Endothelial cell of umbilical vein (primary cell): Measurements from ENCODE around the gene NR2C2. TPM values are rescaled to one million over a fixed set of nuclear protein-coding genes. Genes with fewer than 3 reads are reported as not detected.

Experiments
- BruUV-seq: library from RNA; stranded (reverse); fragments of 400-500 nt; replicated peaks from 2 replicates; lab custom pipeline; 2021; lab: Mats Ljungman, UMichigan
- CTCF ChIA-PET: fragments of 300-600, 350-600 bp; sonication (Branson Sonifier 250); formaldehyde crosslinking; loops from one replicate; lab custom pipeline; 2021; ENCODE audit warnings: antibody characterized with exemption, inconsistent platforms; lab: Charles Lee
- POLR2A ChIA-PET: fragments of 300-600, 350-600 bp; sonication (Branson Sonifier 250); formaldehyde crosslinking; loops from one replicate; lab custom pipeline; 2021; ENCODE audit warnings: antibody characterized with exemption, inconsistent platforms; lab: Charles Lee
- DNase-seq: peaks from one replicate; pipeline ENCODE4 v3.0.0-alpha.2; 2011; ENCODE audit warnings: low read depth, low spot score
- FAIRE-seq: peaks from 2 replicates; lab custom pipeline; 2011; peaks lifted over from hg19 to GRCh38; lab: Jason Lieb, UNC
- H2AFZ ChIP-seq: 2 replicates; pipeline ENCODE4 v1.6.0; 2012; ENCODE audit warnings: low read depth, low read length, control low read depth, inconsistent platforms
- H3K27ac ChIP-seq: 2 replicates; pipeline ENCODE4 v1.5.1; 2011; ENCODE audit warnings: low read depth, mild to moderate bottlenecking, control low read depth, low read length, moderate library complexity; ENCODE audit not compliant: insufficient read depth
- H3K27me3 ChIP-seq, 2 experiments: 2 replicates each; pipeline versions ENCODE4 v1.6.0 to v1.6.1; 2011; ENCODE audit warnings: low read length in 2 of 2, mixed read lengths in 1 of 2; ENCODE audit not compliant: control insufficient read depth in 2 of 2, insufficient read depth in 2 of 2
- H3K36me3 ChIP-seq, 2 experiments: 2 replicates in 1 of 2; 3 replicates in 1 of 2; pipeline ENCODE4 v1.5.1; 2011; ENCODE audit warnings: low read length in 2 of 2, mild to moderate bottlenecking in 1 of 2, moderate library complexity in 1 of 2; ENCODE audit not compliant: control insufficient read depth in 2 of 2, insufficient read depth in 2 of 2; ENCODE audit errors: extremely low read depth in 1 of 2
- H3K4me1 ChIP-seq: 3 replicates; pipeline ENCODE4 v1.5.1; 2011; ENCODE audit warnings: mild to moderate bottlenecking, low read length; ENCODE audit not compliant: control insufficient read depth, insufficient read depth; ENCODE audit errors: extremely low read depth
- H3K4me2 ChIP-seq: 2 replicates; pipeline ENCODE4 v1.6.1; 2011; ENCODE audit warnings: low read length, control low read depth, mixed read lengths; ENCODE audit not compliant: insufficient read depth
- H3K4me3 ChIP-seq, 3 experiments: fragments of 200-600 bp in 1 of 3; sonication (generic), shearing (Covaris generic) in 1 of 3; replicated peaks in 1 of 3; 2 replicates each; pipeline ENCODE4 v1.5.1; 2011 to 2016; ENCODE audit warnings: control low read depth in 3 of 3, low read length in 3 of 3, mild to moderate bottlenecking in 2 of 3, inconsistent platforms in 1 of 3, low read depth in 1 of 3, moderate library complexity in 1 of 3; ENCODE audit not compliant: insufficient read depth in 1 of 3
- H3K79me2 ChIP-seq: 2 replicates; pipeline ENCODE4 v1.6.0; 2012; ENCODE audit warnings: low read length, inconsistent platforms; ENCODE audit not compliant: control insufficient read depth, insufficient read depth
- H3K9ac ChIP-seq: replicated peaks from 2 replicates; pipeline ENCODE3; 2011; ENCODE audit warnings: low read length, control low read depth; ENCODE audit not compliant: insufficient read depth; ENCODE audit errors: extremely low read depth
- H3K9me1 ChIP-seq: replicated peaks from 3 replicates; pipeline ENCODE4 v1.6.0; 2011; ENCODE audit warnings: mild to moderate bottlenecking, low read length; ENCODE audit not compliant: control insufficient read depth, insufficient read depth; ENCODE audit errors: extremely low read depth
- H3K9me3 ChIP-seq: replicated peaks from 2 replicates; pipeline ENCODE4 v1.5.1; 2012; ENCODE audit warnings: low read length, inconsistent platforms; ENCODE audit not compliant: control insufficient read depth, insufficient read depth
- H4K20me1 ChIP-seq: replicated peaks from 2 replicates; pipeline ENCODE3; 2011; ENCODE audit warnings: mild to moderate bottlenecking, low read length; ENCODE audit not compliant: control insufficient read depth, insufficient read depth; ENCODE audit errors: extremely low read depth
- CTCF ChIP-seq, 2 donors: IDR thresholded peaks; 1 replicate in 1 of 2; 2 replicates in 1 of 2; pipeline ENCODE4 v1.5.1; 2011; ENCODE audit warnings: low read length in 2 of 2, mild to moderate bottlenecking in 2 of 2, moderate library complexity in 2 of 2, control low read depth in 1 of 2, inconsistent platforms in 1 of 2, low read depth in 1 of 2; ENCODE audit not compliant: insufficient read depth in 1 of 2; ENCODE audit errors: extremely low read depth in 1 of 2
- EZH2 ChIP-seq: IDR thresholded peaks from 2 replicates; pipeline ENCODE4 v1.6.1; 2012; ENCODE audit warnings: borderline replicate concordance, low read depth, mild to moderate bottlenecking, moderate library complexity, low read length, inconsistent platforms; ENCODE audit not compliant: severe bottlenecking
- FOS ChIP-seq: IDR thresholded peaks from 2 replicates; pipeline ENCODE4 v1.6.1; 2011; ENCODE audit warnings: mild to moderate bottlenecking, low read length, moderate library complexity, borderline replicate concordance; ENCODE audit not compliant: insufficient read depth
- GATA2 ChIP-seq: IDR thresholded peaks from 2 replicates; pipeline ENCODE4 v1.7.0; 2011; ENCODE audit warnings: low read depth, mild to moderate bottlenecking, moderate library complexity, mixed read lengths, low read length; ENCODE audit not compliant: insufficient read length, insufficient read depth
- JUN ChIP-seq: IDR thresholded peaks from 2 replicates; pipeline ENCODE4 v1.6.1; 2011; ENCODE audit warnings: borderline replicate concordance, low read depth; ENCODE audit not compliant: insufficient read length, insufficient read depth
- MAX ChIP-seq: IDR thresholded peaks from 2 replicates; pipeline ENCODE4 v1.6.1; 2011; ENCODE audit not compliant: insufficient read depth, insufficient read length
- MYC ChIP-seq: IDR thresholded peaks from one replicate; pipeline ENCODE4 v1.6.1; 2011; ENCODE audit warnings: mild to moderate bottlenecking, low read depth, low read length
- POLR2A ChIP-seq: IDR thresholded peaks from 2 replicates; pipeline ENCODE4 v1.6.1; 2012; ENCODE audit warnings: low read depth, mild to moderate bottlenecking, control low read depth, low read length
- POLR2AphosphoS5 ChIP-seq: IDR thresholded peaks from 2 replicates; pipeline ENCODE4 v1.6.1; 2012; ENCODE audit warnings: low read depth, mild to moderate bottlenecking, control low read depth, low read length, moderate library complexity; ENCODE audit not compliant: insufficient read depth
- dilution Hi-C: fragments of 300-500 bp; cut with MboI; formaldehyde crosslinking; loops from one replicate; pipeline ENCODE4 v1.15.0; 2019; ENCODE audit warnings: low sequenced_read_pairs; ENCODE audit not compliant: extremely low pct_ligation_motif_present
- intact Hi-C: fragments of 100-400 bp; cut with micrococcal nuclease; formaldehyde crosslinking; loops from one replicate; pipeline ENCODE4 v1.10.0; 2022
- polyA plus RNA-seq, 4 experiments: library from polyadenylated mRNA; depleted of rRNA in 3 of 4; stranded (reverse) in 3 of 4; unstranded in 1 of 4; fragments of >200 nt; gene quantifications; 2 replicates each; pipeline versions ENCODE4 v1.2.1 to v1.2.3, GENCODE V29; 2011 to 2012; ENCODE audit warnings: missing spikeins in 1 of 4
- total RNA-seq: library from RNA; stranded (reverse); gene quantifications from 2 replicates; pipeline ENCODE4 v1.2.3, GENCODE V29; 2021

The NR2C2 gene
- total and polyA plus RNA-seq, 2 donors (not counting 3 experiments of a cell fraction or from before 2014, with no cell fraction given): 20.3 to 59.8 TPM

- DNase-seq (no peak), FAIRE-seq (no peak)
- dilution Hi-C loops: no loop called here
- no peak for TF ChIP-seq FOS
- no peak for TF ChIP-seq EZH2
- TF ChIP-seq JUN: no peak
- no peak for TF ChIP-seq POLR2AphosphoS5
- no peak for TF ChIP-seq CTCF (IDR thresholded peaks at IDR 0.05; ENCODE audit: extremely low read depth in 1 of 2, insufficient read depth in 1 of 2, low read depth in 1 of 2, low read length in 2 of 2)
- no peak for TF ChIP-seq POLR2A
- TF ChIP-seq GATA2: no peak
- no peak for TF ChIP-seq MYC
- no peak for TF ChIP-seq MAX
- H4K20me1 ChIP-seq: no peaks in the 10 kb centered on the region
- H3K9me1 ChIP-seq: no peaks in the 10 kb centered on the region
- peaks cover 4% of the 10 kb centered on the region for H3K79me2 ChIP-seq
- no peak overlapping the region for H3K4me3 ChIP-seq
- no peak overlapping the region for H3K27ac ChIP-seq
- no peaks in the 10 kb centered on the region for H3K27me3 ChIP-seq
- POLR2A ChIA-PET: no interaction called here
- no TSS peak for BruUV-seq
- H3K9ac ChIP-seq: no peak overlapping the region
- H3K9me3 ChIP-seq: no peaks in the 10 kb centered on the region
- intact Hi-C loops: no loop called here
- H3K4me1 ChIP-seq: no peaks in the 10 kb centered on the region
- CTCF ChIA-PET: no interaction called here
- no peak overlapping the region for H2AFZ ChIP-seq
- peaks cover 6 to 19% of the 10 kb centered on the region in 2 experiments for H3K36me3 ChIP-seq
- no peak overlapping the region for H3K4me2 ChIP-seq
These were observed 8.4 kb upstream of the NR2C2 start for GRCh38 chr3:14938954-14939353.
